ENCODE measurements around the gene PTTG1IP.

Gene PTTG1IP

GRCh38 chr21:44907225-44907965 lies 33.9 kb upstream of the PTTG1IP start:
- no peaks in the 10 kb centered on the region for H3K9me3 Mint-ChIP-seq
- no peak for TF ChIP-seq CTCF (IDR thresholded peaks at IDR 0.05)
- peaks cover 47% of the 10 kb centered on the region for H3K4me1 Mint-ChIP-seq
- no peak overlapping the region for H3K4me3 Mint-ChIP-seq
- DNase-seq = no peak
- no peaks in the 10 kb centered on the region for H3K36me3 Mint-ChIP-seq (ENCODE audit: low read depth)
- no peak overlapping the region for H3K27ac Mint-ChIP-seq
- peaks cover 29% of the 10 kb centered on the region for H3K27me3 Mint-ChIP-seq (ENCODE audit: low read depth, poor library complexity)

- H3K27ac Mint-ChIP-seq = no peak overlapping the region
- no peaks in the 10 kb centered on the region for H3K9me3 Mint-ChIP-seq
- peaks cover 50% of the 10 kb centered on the region for H3K4me1 Mint-ChIP-seq
- peaks cover 25% of the 10 kb centered on the region for H3K27me3 Mint-ChIP-seq (ENCODE audit: low read depth, poor library complexity)
- H3K4me3 Mint-ChIP-seq = no peak overlapping the region
- DNase-seq = no peak
- TF ChIP-seq CTCF (IDR thresholded peaks at IDR 0.05) = no peak
- no peaks in the 10 kb centered on the region for H3K36me3 Mint-ChIP-seq (ENCODE audit: low read depth)
Measured at GRCh38 chr21:44905728-44906090, 32.2 kb upstream of the PTTG1IP start.

GRCh38 chr21:44905016-44905727 lies 31.7 kb upstream of the PTTG1IP start:
- H3K27me3 Mint-ChIP-seq (ENCODE audit: low read depth, poor library complexity) = peaks cover 25% of the 10 kb centered on the region
- H3K4me3 Mint-ChIP-seq = no peak overlapping the region

GRCh38 chr21:44904141-44904923 lies 30.8 kb upstream of the PTTG1IP start:
- DNase-seq = no peak
- no peaks in the 10 kb centered on the region for H3K36me3 Mint-ChIP-seq (ENCODE audit: low read depth)
- no peaks in the 10 kb centered on the region for H3K9me3 Mint-ChIP-seq
- H3K27me3 Mint-ChIP-seq (ENCODE audit: low read depth, poor library complexity) = peaks cover 19% of the 10 kb centered on the region
- peaks cover 45% of the 10 kb centered on the region for H3K4me1 Mint-ChIP-seq
- no peak overlapping the region for H3K27ac Mint-ChIP-seq
- no peak overlapping the region for H3K4me3 Mint-ChIP-seq
- TF ChIP-seq CTCF (IDR thresholded peaks at IDR 0.05) = no peak

More at GRCh38 chr21:44905016-44905727, 31.7 kb upstream of the PTTG1IP start:
- Mint-ChIP-seq H3K9me3 (no peaks in the 10 kb centered on the region), H3K27ac (no peak overlapping the region), H3K36me3 (ENCODE audit: low read depth) (no peaks in the 10 kb centered on the region), H3K4me1 (peaks cover 52% of the 10 kb centered on the region)
- no peak for TF ChIP-seq CTCF (IDR thresholded peaks at IDR 0.05)
- DNase-seq = no peak

GRCh38 chr21:44903689-44904088 lies 30.2 kb upstream of the PTTG1IP start:
- H3K9me3 Mint-ChIP-seq = no peaks in the 10 kb centered on the region
- H3K36me3 Mint-ChIP-seq (ENCODE audit: low read depth) = no peaks in the 10 kb centered on the region
- H3K4me3 Mint-ChIP-seq = no peak overlapping the region
- no peak for DNase-seq
- no peak for TF ChIP-seq CTCF (IDR thresholded peaks at IDR 0.05)
- H3K4me1 Mint-ChIP-seq = peaks cover 40% of the 10 kb centered on the region
- peaks cover 13% of the 10 kb centered on the region for H3K27me3 Mint-ChIP-seq (ENCODE audit: low read depth, poor library complexity)
- H3K27ac Mint-ChIP-seq = no peak overlapping the region

Data from nephron progenitor cell (in vitro differentiated cells).